Muscle layer of duodenum (tissue), 2 donors: ENCODE data around the gene RSBN1L.

Source experiments
- H3K27ac ChIP-seq: one replicate; pipeline ENCODE4 v1.7.0; 2013; ENCODE audit warnings: mild to moderate bottlenecking, low read length
- H3K27me3 ChIP-seq: one replicate; pipeline ENCODE4 v1.7.0; 2013; ENCODE audit warnings: low read depth, mild to moderate bottlenecking, control low read depth, low read length
- H3K36me3 ChIP-seq, 2 donors: one replicate each; pipeline ENCODE4 v1.7.0; 2013; ENCODE audit warnings: low read length in 2 of 2, control low read depth in 1 of 2, mild to moderate bottlenecking in 1 of 2; ENCODE audit not compliant: insufficient read depth in 2 of 2, control insufficient read depth in 1 of 2
- H3K4me1 ChIP-seq, 2 donors: one replicate each; pipeline ENCODE4 v1.7.0; 2013; ENCODE audit warnings: low read length in 2 of 2, mild to moderate bottlenecking in 2 of 2, control low read depth in 1 of 2, moderate library complexity in 1 of 2; ENCODE audit not compliant: insufficient read depth in 2 of 2, control insufficient read depth in 1 of 2
- H3K4me3 ChIP-seq, 2 donors: one replicate each; pipeline ENCODE4 v1.7.0; 2013; ENCODE audit warnings: low read length in 2 of 2, low read depth in 1 of 2, mild to moderate bottlenecking in 1 of 2
- H3K9me3 ChIP-seq, 2 donors: one replicate each; pipeline ENCODE4 v1.7.0; 2013; ENCODE audit warnings: low read length in 2 of 2, control low read depth in 1 of 2, mild to moderate bottlenecking in 1 of 2; ENCODE audit not compliant: control insufficient read depth in 1 of 2
- donor health status: healthy.

RSBN1L gene

GRCh38 chr7:77811516-77812289 lies 115.4 kb downstream of the RSBN1L start:
- Histone ChIP-seq H3K36me3 (peaks cover 0 to 3% of the 10 kb centered on the region in 2 donors), H3K27me3 (no peaks in the 10 kb centered on the region), H3K27ac (no peak overlapping the region), H3K4me3 (no peak overlapping the region), H3K9me3 (peaks cover 0 to 15% of the 10 kb centered on the region in 2 donors), H3K4me1 (no peaks in the 10 kb centered on the region)

GRCh38 chr7:77812290-77812685 lies 116.0 kb downstream of the RSBN1L start:
- Histone ChIP-seq H3K9me3 (peaks cover 0 to 12% of the 10 kb centered on the region in 2 donors), H3K36me3 (peaks cover 0 to 7% of the 10 kb centered on the region in 2 donors), H3K4me3 (no peak overlapping the region), H3K4me1 (no peaks in the 10 kb centered on the region), H3K27me3 (no peaks in the 10 kb centered on the region), H3K27ac (no peak overlapping the region)

DNA sequence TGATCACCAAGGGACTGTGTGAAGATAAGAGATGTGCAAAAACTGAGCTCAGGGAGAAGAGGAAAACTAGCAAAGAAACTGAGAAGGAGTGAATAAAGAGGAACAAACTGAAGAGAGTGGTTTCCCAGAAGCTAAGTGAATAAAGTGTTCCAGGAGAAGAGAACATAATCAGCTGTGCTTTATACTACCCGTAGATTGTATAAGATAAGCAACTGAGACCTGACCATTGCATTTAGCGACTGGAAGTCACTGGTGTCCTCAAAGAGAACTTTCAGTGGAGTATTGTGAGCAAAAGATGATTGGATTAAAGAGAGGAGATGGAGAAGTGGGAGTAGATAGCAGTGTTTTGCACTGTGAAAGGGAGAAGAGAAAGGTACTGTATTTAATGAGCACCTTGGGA lies 116.9 kb downstream of the RSBN1L start:
- no peaks in the 10 kb centered on the region for H3K27me3 ChIP-seq
- H3K36me3 ChIP-seq: peaks cover 0 to 7% of the 10 kb centered on the region in 2 donors
- H3K9me3 ChIP-seq: peaks cover 0 to 9% of the 10 kb centered on the region in 2 donors
- H3K27ac ChIP-seq: no peak overlapping the region
- no peaks in the 10 kb centered on the region for H3K4me1 ChIP-seq
- no peak overlapping the region for H3K4me3 ChIP-seq

DNA sequence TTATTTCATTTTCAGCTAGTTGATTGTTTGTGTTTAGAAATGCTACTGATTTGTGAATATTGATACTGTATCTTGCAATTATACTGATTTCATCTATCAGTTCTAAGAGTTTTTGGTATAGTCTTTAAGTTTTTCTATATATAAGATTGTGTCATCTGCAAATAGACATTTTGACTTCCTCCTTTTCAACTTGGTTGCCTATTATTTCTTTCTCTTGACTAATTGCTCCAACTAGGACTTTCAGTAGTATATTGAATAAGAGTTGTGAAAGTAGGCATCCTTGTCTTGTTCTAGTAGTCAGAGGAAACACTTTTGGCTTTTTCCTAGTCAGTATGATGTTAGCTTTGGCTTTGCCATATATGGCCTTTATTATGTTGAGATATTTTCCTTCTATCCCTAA lies 122.8 kb downstream of the RSBN1L start:
- Histone ChIP-seq H3K9me3 (peaks cover 17 to 38% of the 10 kb centered on the region in 2 donors), H3K4me3 (no peak overlapping the region), H3K36me3 (peaks cover 0 to 22% of the 10 kb centered on the region in 2 donors), H3K4me1 (no peaks in the 10 kb centered on the region), H3K27ac (no peak overlapping the region), H3K27me3 (no peaks in the 10 kb centered on the region)

DNA sequence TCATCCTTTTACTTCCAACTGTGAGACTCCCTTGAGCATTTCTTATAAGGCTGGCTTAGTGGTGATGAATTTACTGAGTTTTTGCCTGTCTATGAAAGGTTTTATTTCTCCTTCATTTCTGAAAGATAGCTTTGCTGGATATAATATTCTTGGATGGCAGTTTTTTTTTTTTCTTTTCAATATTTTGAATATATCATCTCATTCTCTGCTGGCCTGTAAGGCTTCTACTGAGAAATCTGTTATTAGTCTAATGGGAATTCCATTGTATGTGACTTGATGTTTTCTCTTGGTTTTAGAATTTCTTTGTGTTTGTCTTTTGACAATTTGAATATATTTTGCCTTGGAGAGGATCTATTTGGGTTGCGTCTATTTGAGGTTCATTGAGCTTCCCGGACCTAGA lies 124.7 kb downstream of the RSBN1L start:
- Histone ChIP-seq H3K27ac (no peak overlapping the region), H3K4me3 (peak overlapping the region in 1 of 2 donors; percentile 14), H3K9me3 (peaks cover 17 to 38% of the 10 kb centered on the region in 2 donors)

DNA sequence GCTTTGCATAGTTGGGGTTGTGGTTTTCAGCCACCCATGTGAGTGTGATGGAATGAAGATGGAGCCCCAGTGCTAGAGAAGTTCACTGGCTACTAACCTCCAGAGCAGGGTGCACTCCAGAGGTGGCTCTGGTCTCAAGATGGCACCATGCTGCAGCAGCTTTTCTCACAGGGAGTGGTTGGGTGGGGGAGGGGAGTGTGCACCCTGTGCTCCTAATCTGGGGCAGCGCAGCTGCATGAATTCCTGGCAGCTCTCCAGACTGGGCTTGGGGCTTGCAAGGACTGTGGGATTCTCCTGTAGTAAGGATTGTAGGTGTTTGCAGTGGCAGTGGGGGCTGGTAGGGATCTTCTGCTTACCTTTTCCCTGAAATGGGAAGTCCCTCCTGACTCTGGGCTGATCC lies 126.0 kb downstream of the RSBN1L start:
- no peak overlapping the region for H3K4me3 ChIP-seq
- peaks cover 17 to 41% of the 10 kb centered on the region in 2 donors for H3K9me3 ChIP-seq
- no peaks in the 10 kb centered on the region for H3K27me3 ChIP-seq
- H3K36me3 ChIP-seq: peaks cover 0 to 15% of the 10 kb centered on the region in 2 donors
- no peak overlapping the region for H3K27ac ChIP-seq
- no peaks in the 10 kb centered on the region for H3K4me1 ChIP-seq

More for the DNA sequence above, 124.7 kb downstream of the RSBN1L start:
- Histone ChIP-seq H3K27me3 (no peaks in the 10 kb centered on the region), H3K4me1 (no peaks in the 10 kb centered on the region), H3K36me3 (peaks cover 0 to 22% of the 10 kb centered on the region in 2 donors)

DNA sequence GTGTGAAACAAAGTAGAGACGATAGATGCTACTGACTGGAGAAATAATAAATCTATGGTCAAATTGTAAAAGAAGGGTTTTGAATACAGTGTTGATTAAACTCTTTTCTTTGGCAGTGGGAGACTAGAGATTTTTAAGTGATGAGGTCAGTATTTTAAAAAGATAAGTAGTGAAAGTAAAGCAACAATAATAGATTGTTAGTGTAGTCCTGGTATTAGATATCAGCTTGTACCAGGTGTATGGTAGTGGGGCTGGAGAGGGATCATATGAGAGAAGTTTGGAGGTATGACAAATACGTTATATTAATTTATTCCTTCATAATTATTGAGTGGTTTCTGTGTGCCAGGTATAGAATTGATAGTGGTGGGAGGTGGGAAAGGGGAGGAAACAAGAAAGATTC lies 127.5 kb downstream of the RSBN1L start:
- no peaks in the 10 kb centered on the region for H3K4me1 ChIP-seq
- peaks cover 0 to 14% of the 10 kb centered on the region in 2 donors for H3K36me3 ChIP-seq
- H3K27ac ChIP-seq: no peak overlapping the region
- peaks cover 17 to 33% of the 10 kb centered on the region in 2 donors for H3K9me3 ChIP-seq
- H3K27me3 ChIP-seq: no peaks in the 10 kb centered on the region
- no peak overlapping the region for H3K4me3 ChIP-seq

DNA sequence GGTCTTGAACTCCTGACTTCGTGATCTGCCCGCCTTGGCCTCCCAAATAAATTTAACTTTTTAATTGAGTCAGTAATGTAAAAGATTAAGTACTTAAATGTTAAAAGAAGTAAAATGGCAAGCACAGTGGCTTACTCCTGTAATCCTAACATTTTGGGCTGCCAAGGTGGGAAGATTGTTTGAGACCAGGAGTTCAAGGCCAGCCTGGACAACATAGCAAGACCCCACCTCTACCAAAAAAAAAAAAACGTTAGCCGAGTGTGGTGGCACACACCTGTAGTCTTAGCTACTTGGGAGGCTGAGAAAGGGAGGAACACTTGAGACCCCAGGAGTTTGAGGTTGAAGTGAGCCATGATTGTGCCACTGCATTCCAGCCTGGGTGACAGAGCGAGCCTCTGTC lies 128.4 kb downstream of the RSBN1L start:
- Histone ChIP-seq H3K27ac (no peak overlapping the region), H3K4me3 (no peak overlapping the region), H3K27me3 (no peaks in the 10 kb centered on the region), H3K4me1 (no peaks in the 10 kb centered on the region), H3K9me3 (peaks cover 17 to 25% of the 10 kb centered on the region in 2 donors), H3K36me3 (peaks cover 0 to 5% of the 10 kb centered on the region in 2 donors)

- Histone ChIP-seq H3K4me1 (no peaks in the 10 kb centered on the region), H3K27me3 (no peaks in the 10 kb centered on the region), H3K9me3 (peaks cover 17 to 23% of the 10 kb centered on the region in 2 donors), H3K27ac (no peak overlapping the region), H3K36me3 (peaks cover 0 to 4% of the 10 kb centered on the region in 2 donors), H3K4me3 (no peak overlapping the region)
These were observed 128.9 kb downstream of the RSBN1L start for GRCh38 chr7:77825131-77825530.

DNA sequence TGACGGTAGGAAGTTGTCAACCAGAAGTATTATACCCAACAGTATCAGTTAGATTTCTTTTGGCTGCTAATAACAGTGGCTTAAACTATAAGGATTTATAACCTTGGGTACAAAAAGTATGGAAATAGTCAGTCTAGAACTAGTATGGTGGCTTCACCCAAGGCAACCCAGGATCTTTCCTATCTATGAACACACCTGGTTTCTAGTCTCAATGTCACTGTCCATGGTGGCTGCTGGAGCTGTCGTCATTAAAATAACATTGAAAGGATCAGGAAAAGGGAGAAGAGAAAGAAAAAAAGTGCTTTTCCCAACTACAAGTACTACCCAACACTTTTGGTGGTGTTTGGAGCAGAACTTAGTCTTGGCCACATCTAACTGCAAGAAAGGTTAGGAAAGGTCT lies 130.0 kb downstream of the RSBN1L start:
- no peaks in the 10 kb centered on the region for H3K4me1 ChIP-seq
- H3K4me3 ChIP-seq: no peak overlapping the region
- H3K9me3 ChIP-seq: peaks cover 6 to 13% of the 10 kb centered on the region in 2 donors
- H3K36me3 ChIP-seq: no peaks in the 10 kb centered on the region
- H3K27me3 ChIP-seq: no peaks in the 10 kb centered on the region
- H3K27ac ChIP-seq: no peak overlapping the region

DNA sequence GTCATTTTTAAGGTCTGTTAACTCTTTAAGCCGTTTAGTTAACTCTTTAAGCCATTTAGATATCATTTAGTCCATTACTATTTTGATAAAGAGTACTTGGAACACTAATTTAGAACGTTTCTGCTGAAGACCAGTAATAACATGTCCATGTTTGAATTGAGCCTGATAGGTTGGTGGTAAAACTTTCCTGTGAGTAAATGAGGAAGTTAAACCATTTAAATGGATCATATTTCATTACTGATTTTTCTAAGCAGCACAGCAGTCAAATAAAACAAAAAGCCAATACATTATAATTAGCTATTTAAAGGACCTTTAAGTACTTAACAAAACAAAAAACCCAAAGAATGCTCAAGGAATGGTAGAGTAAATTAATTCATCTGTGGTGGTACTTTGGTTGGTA lies 131.7 kb downstream of the RSBN1L start:
- peaks cover 0 to 5% of the 10 kb centered on the region in 2 donors for H3K9me3 ChIP-seq
- no peaks in the 10 kb centered on the region for H3K36me3 ChIP-seq

More for the DNA sequence above, 131.7 kb downstream of the RSBN1L start:
- Histone ChIP-seq H3K4me3 (no peak overlapping the region), H3K27ac (no peak overlapping the region), H3K27me3 (no peaks in the 10 kb centered on the region), H3K4me1 (no peaks in the 10 kb centered on the region)
